SU-DHL-6 (cell line): ENCODE data around the gene RCOR2.
"Not testable (repeated sequence)": the region's sequence is repeated elsewhere in the genome, so short reads cannot be mapped to it uniquely, and the experiment has no call there.

ENCODE experiments used
- H2AFZ ChIP-seq: fragments of 200-600 bp; sonication (generic); 2 replicates; pipeline ENCODE4 v1.6.1; 2014; ENCODE audit warnings: low read depth, mild to moderate bottlenecking, moderate library complexity, mixed read lengths, antibody characterized with exemption, low read length; ENCODE audit not compliant: severe bottlenecking
- H3F3A ChIP-seq: fragments of 200-600 bp; shearing (Covaris generic); 2 replicates; pipeline ENCODE4 v1.6.0; 2016; ENCODE audit warnings: antibody characterized with exemption, mild to moderate bottlenecking; ENCODE audit not compliant: insufficient read depth
- H3K27ac ChIP-seq: fragments of 200-600 bp; sonication (generic); 2 replicates; pipeline ENCODE4 v1.5.1; 2016; ENCODE audit warnings: low read depth, mild to moderate bottlenecking, low read length, moderate library complexity, mixed read lengths
- H3K27me3 ChIP-seq: fragments of 200-600 bp; sonication (generic), shearing (Covaris generic); 2 replicates; pipeline ENCODE4 v1.6.0; 2014; ENCODE audit warnings: mild to moderate bottlenecking, low read length
- H3K36me3 ChIP-seq: fragments of 200-600 bp; sonication (generic); 2 replicates; pipeline ENCODE4 v1.6.1; 2014; ENCODE audit warnings: mild to moderate bottlenecking, low read length, mixed read lengths
- H3K4me2 ChIP-seq: fragments of 300-600, 200-600 bp; shearing (Covaris generic), sonication (generic); 2 replicates; pipeline ENCODE4 v1.6.0; 2014; ENCODE audit warnings: low read length, low read depth, mild to moderate bottlenecking; ENCODE audit not compliant: poor library complexity, severe bottlenecking
- H3K4me3 ChIP-seq: fragments of 200-600 bp; sonication (generic); 2 replicates; pipeline ENCODE4 v1.5.1; 2014; ENCODE audit warnings: antibody characterized with exemption, low read length, mild to moderate bottlenecking, mixed read lengths; ENCODE audit not compliant: insufficient read depth, poor library complexity, severe bottlenecking
- H3K79me2 ChIP-seq: fragments of 200-600 bp; sonication (generic); 2 replicates; pipeline ENCODE4 v1.6.1; 2014; ENCODE audit warnings: mild to moderate bottlenecking, low read length, moderate library complexity; ENCODE audit not compliant: insufficient read depth
- H3K9ac ChIP-seq: fragments of 200-600 bp; sonication (generic); 2 replicates; pipeline ENCODE4 v1.7.0; 2014; ENCODE audit warnings: mild to moderate bottlenecking, low read length
- H3K9me2 ChIP-seq: fragments of 200-600 bp; sonication (generic); replicated peaks from 2 replicates; pipeline ENCODE4 v1.6.1; 2014; ENCODE audit warnings: low read length; ENCODE audit not compliant: insufficient read depth
- H3K9me3 ChIP-seq: fragments of 200-600 bp; sonication (generic); 2 replicates; pipeline ENCODE4 v1.6.1; 2014; ENCODE audit warnings: low read length, mixed read lengths; ENCODE audit not compliant: insufficient read depth
- H4K20me1 ChIP-seq: fragments of 200-600 bp; sonication (generic); 2 replicates; pipeline ENCODE4 v1.6.1; 2014; ENCODE audit warnings: low read depth, mild to moderate bottlenecking, antibody characterized with exemption, low read length, moderate library complexity, mixed read lengths
- EZH2phosphoT487 ChIP-seq: fragments of 200-600 bp; sonication (generic), shearing (Covaris generic); conservative IDR thresholded peaks from 2 replicates; pipeline ENCODE4 v1.6.1; 2018; ENCODE audit warnings: mild to moderate bottlenecking, antibody characterized with exemption, low read length, moderate library complexity, mixed read lengths
- TF ChIP-seq, protein P1 (sequence below): fragments of 200-600 bp; sonication (generic); IDR thresholded peaks from one replicate; pipeline ENCODE4 v1.5.1; 2017; ENCODE audit warnings: antibody characterized with exemption, mild to moderate bottlenecking, low read length, moderate library complexity; ENCODE audit not compliant: insufficient read depth, poor library complexity, severe bottlenecking

RCOR2 gene

DNA sequence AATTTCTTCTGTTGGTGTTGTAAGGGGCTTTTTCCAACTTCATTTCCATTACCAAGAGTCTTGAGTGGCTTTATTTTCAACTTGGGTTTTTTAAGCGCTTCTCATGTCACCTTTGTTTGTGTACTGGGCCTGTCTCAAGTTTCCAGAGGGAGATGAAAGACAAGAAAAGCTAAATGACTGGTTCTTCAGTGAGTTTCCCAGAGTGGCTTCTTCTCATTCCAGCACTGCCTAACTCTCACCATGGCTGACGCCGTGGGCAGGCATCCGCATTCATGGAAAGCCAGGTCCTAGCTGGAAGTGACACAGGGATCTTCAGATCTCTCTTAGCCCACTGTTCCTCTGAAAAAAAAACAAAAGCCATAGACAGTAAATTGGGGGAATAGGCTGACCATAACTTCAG is 49.5 kb downstream of the RCOR2 start:
- H3K9me3 ChIP-seq, result no peaks in the 10 kb centered on the region
- H3K79me2 ChIP-seq, result peaks cover 83% of the 10 kb centered on the region
- no peak overlapping the region for H2AFZ ChIP-seq
- no peaks in the 10 kb centered on the region for H3K9me2 ChIP-seq
- TF ChIP-seq, protein P1, sequence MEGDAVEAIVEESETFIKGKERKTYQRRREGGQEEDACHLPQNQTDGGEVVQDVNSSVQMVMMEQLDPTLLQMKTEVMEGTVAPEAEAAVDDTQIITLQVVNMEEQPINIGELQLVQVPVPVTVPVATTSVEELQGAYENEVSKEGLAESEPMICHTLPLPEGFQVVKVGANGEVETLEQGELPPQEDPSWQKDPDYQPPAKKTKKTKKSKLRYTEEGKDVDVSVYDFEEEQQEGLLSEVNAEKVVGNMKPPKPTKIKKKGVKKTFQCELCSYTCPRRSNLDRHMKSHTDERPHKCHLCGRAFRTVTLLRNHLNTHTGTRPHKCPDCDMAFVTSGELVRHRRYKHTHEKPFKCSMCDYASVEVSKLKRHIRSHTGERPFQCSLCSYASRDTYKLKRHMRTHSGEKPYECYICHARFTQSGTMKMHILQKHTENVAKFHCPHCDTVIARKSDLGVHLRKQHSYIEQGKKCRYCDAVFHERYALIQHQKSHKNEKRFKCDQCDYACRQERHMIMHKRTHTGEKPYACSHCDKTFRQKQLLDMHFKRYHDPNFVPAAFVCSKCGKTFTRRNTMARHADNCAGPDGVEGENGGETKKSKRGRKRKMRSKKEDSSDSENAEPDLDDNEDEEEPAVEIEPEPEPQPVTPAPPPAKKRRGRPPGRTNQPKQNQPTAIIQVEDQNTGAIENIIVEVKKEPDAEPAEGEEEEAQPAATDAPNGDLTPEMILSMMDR, result no peak
- no peak for TF ChIP-seq EZH2phosphoT487
- H3K27me3 ChIP-seq, result no peaks in the 10 kb centered on the region
- H3F3A ChIP-seq, result no peaks in the 10 kb centered on the region; the same call in 1 of the 2 replicates
- H3K36me3 ChIP-seq, result 0 out of 2 replicates have a peak, but pooled peaks cover 3% of the 10 kb centered on the region
- no peak overlapping the region for H3K9ac ChIP-seq
- no peak overlapping the region for H3K4me2 ChIP-seq
- H3K27ac ChIP-seq, result no peak overlapping the region
- no peaks in the 10 kb centered on the region for H4K20me1 ChIP-seq
- H3K4me3 ChIP-seq, result no peak overlapping the region

DNA sequence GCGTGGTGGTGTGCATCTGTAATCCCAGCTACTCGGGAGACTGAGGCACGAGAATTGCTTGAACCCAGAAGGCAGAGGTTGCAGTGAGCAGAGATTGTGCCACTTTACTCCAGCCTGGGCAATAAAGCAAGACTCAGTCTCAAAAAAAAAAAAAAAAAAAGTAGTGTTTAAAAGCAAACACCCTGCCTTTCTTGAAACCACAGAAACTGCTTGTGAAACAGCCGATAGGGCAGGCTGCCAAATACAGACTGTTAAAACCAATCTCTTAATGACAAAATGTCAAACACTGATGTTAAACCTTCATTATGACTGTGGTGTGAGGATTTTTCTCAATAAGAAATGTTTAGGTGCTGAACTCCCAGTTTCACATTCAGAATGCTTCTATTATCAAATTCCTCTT is 50.8 kb downstream of the RCOR2 start:
- H3K9ac ChIP-seq, result no peak overlapping the region
- TF ChIP-seq, protein P1, result no peak
- TF ChIP-seq EZH2phosphoT487, result no peak
- H3K27me3 ChIP-seq, result no peaks in the 10 kb centered on the region
- no peaks in the 10 kb centered on the region; the same call in 1 of the 2 replicates for H3F3A ChIP-seq
- H3K27ac ChIP-seq, result no peak overlapping the region
- H3K9me3 ChIP-seq, result no peaks in the 10 kb centered on the region
- no peak overlapping the region for H3K4me2 ChIP-seq
- no peaks in the 10 kb centered on the region for H3K9me2 ChIP-seq
- 0 out of 2 replicates have a peak, but pooled peaks cover 3% of the 10 kb centered on the region for H3K36me3 ChIP-seq
- peaks cover 80% of the 10 kb centered on the region for H3K79me2 ChIP-seq
- no peaks in the 10 kb centered on the region for H4K20me1 ChIP-seq
- H3K4me3 ChIP-seq, result no peak overlapping the region
- no peak overlapping the region for H2AFZ ChIP-seq

DNA sequence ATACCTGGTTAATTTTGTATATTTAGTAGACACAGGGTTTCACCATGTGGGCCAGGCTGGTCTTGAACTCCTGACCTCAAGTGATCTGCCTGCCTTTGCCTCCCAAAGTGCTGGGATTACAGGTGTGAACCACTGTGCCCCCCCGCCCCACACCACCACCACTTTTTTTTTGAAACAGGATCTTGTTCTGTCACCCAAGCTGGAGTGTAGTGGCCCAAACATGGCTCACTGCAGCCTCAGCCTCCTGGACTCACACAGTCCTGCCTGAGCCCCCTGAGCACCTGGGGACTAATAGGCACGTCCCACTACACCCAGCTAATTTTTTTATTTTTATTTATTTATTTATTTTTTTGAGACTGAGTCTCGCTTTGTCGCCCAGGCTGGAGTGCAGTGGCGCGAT is 53.3 kb downstream of the RCOR2 start:
- H3K79me2 ChIP-seq, result peaks cover 70% of the 10 kb centered on the region
- not testable (repeated sequence) for H3K4me2 ChIP-seq

DNA sequence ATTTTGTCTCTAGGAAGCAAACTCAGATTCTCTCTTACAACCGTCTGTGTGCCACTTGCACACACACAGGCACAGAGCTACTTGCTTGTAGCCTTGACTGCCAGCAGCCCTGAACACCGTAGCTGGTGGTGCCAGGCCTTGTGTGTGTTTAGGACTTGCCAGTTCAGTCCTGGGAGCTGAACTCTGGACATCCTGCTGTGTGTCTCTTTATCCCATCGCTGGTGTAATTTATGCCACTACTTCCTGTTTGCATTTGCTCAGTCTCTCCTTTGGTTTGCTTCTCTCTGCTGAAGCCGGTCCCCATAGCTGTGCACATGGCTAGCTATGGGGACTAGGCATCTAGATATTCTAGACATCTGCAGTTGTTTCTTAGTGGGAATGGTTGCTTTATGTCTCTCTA is 54.0 kb downstream of the RCOR2 start:
- Histone ChIP-seq H3K4me3 (no peak overlapping the region), H3K27me3 (no peaks in the 10 kb centered on the region), H3K36me3 (no peaks in the 10 kb centered on the region), H3K9me2 (no peaks in the 10 kb centered on the region), H2AFZ (no peak overlapping the region), H4K20me1 (peaks cover 3% of the 10 kb centered on the region; the same call in 1 of the 2 replicates), H3K9me3 (no peaks in the 10 kb centered on the region), H3K9ac (no peak overlapping the region), H3F3A (no peaks in the 10 kb centered on the region), H3K4me2 (no peak overlapping the region), H3K79me2 (peaks cover 70% of the 10 kb centered on the region), H3K27ac (no peak overlapping the region)
- TF ChIP-seq EZH2phosphoT487, result no peak

More for the DNA sequence above, 53.3 kb downstream of the RCOR2 start:
- not testable (repeated sequence) for H3K9ac ChIP-seq, H2AFZ ChIP-seq, H4K20me1 ChIP-seq, H3K9me3 ChIP-seq, H3F3A ChIP-seq, H3K9me2 ChIP-seq, H3K4me3 ChIP-seq, H3K27me3 ChIP-seq, H3K27ac ChIP-seq, H3K36me3 ChIP-seq
